Measurements from ENCODE around the gene PPP6R2. TPM values are rescaled to one million over a fixed set of nuclear protein-coding genes. Genes with fewer than 3 reads are reported as not detected.

Gene PPP6R2
- total RNA-seq, 1 donor from 2014 or later, result 32.6 TPM

- no peak overlapping the region for H3K27ac Mint-ChIP-seq
- H3K27me3 Mint-ChIP-seq (ENCODE audit: insufficient read depth, low read depth), result peaks cover 6% of the 10 kb centered on the region
- Histone ChIP-seq H3K27ac (peak overlapping the region; percentile 20), H3K79me2 (ENCODE audit: low read depth) (no peaks in the 10 kb centered on the region), H3K4me1 (no peaks in the 10 kb centered on the region), H4K20me1 (ENCODE audit: low read depth) (peaks cover 36% of the 10 kb centered on the region), H3K36me3 (no peaks in the 10 kb centered on the region), H3K9me3 (ENCODE audit: low read depth) (no peaks in the 10 kb centered on the region), H3K9ac (no peak overlapping the region), H3F3A (ENCODE audit: low read depth) (peaks cover 13% of the 10 kb centered on the region), H2AFZ (replicated peaks) (no peak overlapping the region), H3K27me3 (no peaks in the 10 kb centered on the region), H3K4me2 (no peak overlapping the region), H3K4me3 (no peak overlapping the region)
- no peak overlapping the region for H3K4me3 Mint-ChIP-seq
- peaks cover 22% of the 10 kb centered on the region for H3K36me3 Mint-ChIP-seq
- DNase-seq (ENCODE audit: low spot score), result no peak
- TF ChIP-seq EZH2phosphoT487 (IDR thresholded peaks at IDR 0.05) (no peak), EZH2 (IDR thresholded peaks at IDR 0.05) (no peak), CTCF (IDR thresholded peaks at IDR 0.05) (no peak)
- peaks cover 2% of the 10 kb centered on the region for H3K4me1 Mint-ChIP-seq
- no peaks in the 10 kb centered on the region for H3K9me3 Mint-ChIP-seq
These were observed 103.8 kb downstream of the PPP6R2 start for GRCh38 chr22:50446708-50447575.

- H3K27ac Mint-ChIP-seq, result no peak overlapping the region
- Histone ChIP-seq H4K20me1 (ENCODE audit: low read depth) (peaks cover 36% of the 10 kb centered on the region), H3K27me3 (no peaks in the 10 kb centered on the region), H3K4me1 (no peaks in the 10 kb centered on the region), H3F3A (ENCODE audit: low read depth) (peaks cover 13% of the 10 kb centered on the region), H2AFZ (replicated peaks) (no peak overlapping the region), H3K4me2 (no peak overlapping the region), H3K27ac (no peak overlapping the region), H3K9ac (no peak overlapping the region), H3K79me2 (ENCODE audit: low read depth) (no peaks in the 10 kb centered on the region), H3K9me3 (ENCODE audit: low read depth) (no peaks in the 10 kb centered on the region), H3K4me3 (no peak overlapping the region), H3K36me3 (no peaks in the 10 kb centered on the region)
- H3K27me3 Mint-ChIP-seq (ENCODE audit: insufficient read depth, low read depth), result peaks cover 6% of the 10 kb centered on the region
- H3K36me3 Mint-ChIP-seq, result peaks cover 25% of the 10 kb centered on the region
- no peaks in the 10 kb centered on the region for H3K9me3 Mint-ChIP-seq
- no peak for TF ChIP-seq EZH2 (IDR thresholded peaks at IDR 0.05)
- no peak for TF ChIP-seq EZH2phosphoT487 (IDR thresholded peaks at IDR 0.05)
- TF ChIP-seq CTCF (IDR thresholded peaks at IDR 0.05), result no peak
- no peak overlapping the region for H3K4me3 Mint-ChIP-seq
- H3K4me1 Mint-ChIP-seq, result peaks cover 2% of the 10 kb centered on the region
- DNase-seq (ENCODE audit: low spot score), result no peak
These were observed 104.7 kb downstream of the PPP6R2 start for GRCh38 chr22:50447576-50448551.

GRCh38 chr22:50452649-50453048 is 109.5 kb downstream of the PPP6R2 start:
- Histone ChIP-seq H3K4me2 (no peak overlapping the region), H3K36me3 (no peaks in the 10 kb centered on the region), H3K4me3 (no peak overlapping the region), H3K9me3 (ENCODE audit: low read depth) (no peaks in the 10 kb centered on the region), H4K20me1 (ENCODE audit: low read depth) (peaks cover 16% of the 10 kb centered on the region), H3K9ac (no peak overlapping the region), H3K79me2 (ENCODE audit: low read depth) (no peaks in the 10 kb centered on the region), H3F3A (ENCODE audit: low read depth) (no peaks in the 10 kb centered on the region), H3K27ac (no peak overlapping the region), H2AFZ (replicated peaks) (no peak overlapping the region), H3K4me1 (no peaks in the 10 kb centered on the region), H3K27me3 (no peaks in the 10 kb centered on the region)
- Mint-ChIP-seq H3K27ac (no peak overlapping the region), H3K36me3 (peaks cover 31% of the 10 kb centered on the region), H3K27me3 (ENCODE audit: insufficient read depth, low read depth) (peaks cover 2% of the 10 kb centered on the region), H3K4me3 (no peak overlapping the region), H3K4me1 (no peaks in the 10 kb centered on the region), H3K9me3 (no peaks in the 10 kb centered on the region)
- no peak for TF ChIP-seq CTCF (IDR thresholded peaks at IDR 0.05)
- DNase-seq (ENCODE audit: low spot score), result no peak
